ENCODE data around the gene PITPNC1.

GRCh38 chr17:67534941-67535340 lies 157.9 kb downstream of the PITPNC1 start:
- no peak for TF ChIP-seq CTCF (IDR thresholded peaks at IDR 0.05)
- no peak for TF ChIP-seq EP300 (IDR thresholded peaks at IDR 0.05)
